ENCODE results near the gene NT5DC2. TPM values are rescaled to one million over a fixed set of nuclear protein-coding genes. Genes with fewer than 3 reads are reported as not detected.

Gene NT5DC2
- total RNA-seq, 1 donor: 68.2 TPM

- no peak for TF ChIP-seq CTCF (IDR thresholded peaks at IDR 0.05; ENCODE audit: insufficient read depth, low read length)
- H3K4me3 ChIP-seq (ENCODE audit: low read depth, low read length): no peak overlapping the region
- no peak for DNase-seq (ENCODE audit: low read depth)
These were observed 27.5 kb upstream of the NT5DC2 start for GRCh38 chr3:52561028-52561747.

- no peak for DNase-seq (ENCODE audit: low read depth)
- TF ChIP-seq CTCF (IDR thresholded peaks at IDR 0.05; ENCODE audit: insufficient read depth, low read length): no peak
- H3K4me3 ChIP-seq (ENCODE audit: low read depth, low read length): no peak overlapping the region
These were observed 24.8 kb upstream of the NT5DC2 start for GRCh38 chr3:52558436-52558835.

GRCh38 chr3:52557011-52557960 is 23.6 kb upstream of the NT5DC2 start:
- DNase-seq (ENCODE audit: low read depth): no peak
- H3K4me3 ChIP-seq (ENCODE audit: low read depth, low read length): no peak overlapping the region
- TF ChIP-seq CTCF (IDR thresholded peaks at IDR 0.05; ENCODE audit: insufficient read depth, low read length): no peak

GRCh38 chr3:52555056-52555455 is 21.4 kb upstream of the NT5DC2 start:
- H3K4me3 ChIP-seq (ENCODE audit: low read depth, low read length): no peak overlapping the region
- no peak for DNase-seq (ENCODE audit: low read depth)
- TF ChIP-seq CTCF (IDR thresholded peaks at IDR 0.05; ENCODE audit: insufficient read depth, low read length): no peak

GRCh38 chr3:52554026-52554755 is 20.5 kb upstream of the NT5DC2 start:
- H3K4me3 ChIP-seq (ENCODE audit: low read depth, low read length): no peak overlapping the region
- DNase-seq (ENCODE audit: low read depth): no peak
- TF ChIP-seq CTCF (IDR thresholded peaks at IDR 0.05; ENCODE audit: insufficient read depth, low read length): no peak

- no peak for DNase-seq (ENCODE audit: low read depth)
- H3K4me3 ChIP-seq (ENCODE audit: low read depth, low read length): no peak overlapping the region
- TF ChIP-seq CTCF (IDR thresholded peaks at IDR 0.05; ENCODE audit: insufficient read depth, low read length): no peak
These were observed 18.4 kb upstream of the NT5DC2 start for GRCh38 chr3:52552089-52552488.
